Ecto neural progenitor cell (in vitro differentiated cells): ENCODE results near the gene OOSP1.
"Not testable (repeated sequence)": the region's sequence is repeated elsewhere in the genome, so short reads cannot be mapped to it uniquely, and the experiment has no call there.

Experiments used
- DNase-seq: peaks from one replicate; pipeline ENCODE4 v3.0.0-alpha.2; 2018; ENCODE audit warnings: low spot score

The OOSP1 gene

GRCh38 chr11:59960502-59961381, 22.5 kb downstream of the OOSP1 start:
- no peak for DNase-seq

DNA sequence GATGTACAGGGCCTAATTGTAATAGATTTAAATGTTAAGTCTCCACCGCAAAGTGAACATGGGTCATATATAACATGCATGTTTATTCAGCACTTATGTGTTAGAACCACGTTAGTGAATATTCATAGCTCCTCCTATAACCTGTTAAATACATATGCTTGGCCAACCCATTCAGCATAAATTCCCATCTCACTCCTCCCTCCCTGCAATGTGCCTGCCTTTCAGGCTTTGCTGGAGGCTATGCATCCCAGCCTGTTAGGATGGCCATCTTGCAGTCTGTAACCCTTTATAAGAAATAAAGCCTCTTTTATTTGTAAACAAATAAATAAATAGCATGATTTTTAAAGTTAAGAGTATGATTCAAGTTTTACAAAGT, 23.9 kb downstream of the OOSP1 start:
- DNase-seq: no peak

- DNase-seq: no peak
Observed at GRCh38 chr11:59963733-59964132, 25.5 kb downstream of the OOSP1 start, which contains the start of gene OOSP4A. TSS of gene OOSP4A (plus strand) at chr11:59964033. CDS start at chr11:59964033, 0 bp downstream.

GRCh38 chr11:59965424-59965823, 27.2 kb downstream of the OOSP1 start:
- no peak for DNase-seq

DNA sequence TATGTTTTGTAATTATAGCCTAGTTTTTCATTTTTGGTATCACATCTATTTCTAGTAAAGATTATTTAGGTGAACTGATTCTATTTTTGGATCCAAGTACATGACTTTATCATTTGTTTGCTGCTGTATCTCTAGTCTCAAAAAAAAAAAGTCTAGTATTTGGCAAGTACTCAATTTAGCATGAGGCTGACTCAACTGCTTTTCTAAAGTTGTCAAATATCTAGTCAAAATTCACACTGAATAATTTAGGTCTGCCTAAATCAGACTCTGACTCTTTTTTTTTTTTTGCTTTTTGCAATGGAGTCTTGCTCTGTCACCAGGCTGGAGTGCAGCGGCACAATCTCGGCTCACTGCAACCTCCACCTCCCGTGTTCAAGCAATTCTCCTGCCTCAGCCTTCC, 28.0 kb downstream of the OOSP1 start:
- no peak for DNase-seq

GRCh38 chr11:59967677-59968394, 29.6 kb downstream of the OOSP1 start:
- no peak for DNase-seq

- DNase-seq: no peak
Observed at GRCh38 chr11:59968395-59968783, 30.2 kb downstream of the OOSP1 start.

DNA sequence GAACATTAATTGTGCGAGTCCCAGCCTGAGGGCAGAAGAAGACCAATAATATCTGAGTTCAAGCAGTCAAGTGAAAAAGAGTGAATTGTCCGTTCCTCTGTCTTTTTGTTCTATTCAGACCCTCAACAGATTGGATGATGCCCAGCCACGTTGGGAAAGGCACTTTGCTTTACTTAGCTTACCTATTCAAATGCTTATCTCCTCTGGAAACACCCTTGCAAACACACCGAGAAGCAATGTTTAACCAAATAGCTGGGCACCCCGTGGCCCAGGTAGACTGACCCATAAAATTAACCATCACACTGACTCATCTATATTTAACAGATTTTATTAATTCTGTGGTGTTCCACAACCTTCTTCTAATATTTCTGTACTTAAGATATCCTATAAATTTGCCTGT, 34.9 kb downstream of the OOSP1 start:
- DNase-seq: no peak

GRCh38 chr11:59981106-59981770, 43.0 kb downstream of the OOSP1 start:
- no peak for DNase-seq

- not testable (repeated sequence) for DNase-seq
Observed at GRCh38 chr11:59982037-59982436, 43.8 kb downstream of the OOSP1 start.

DNA sequence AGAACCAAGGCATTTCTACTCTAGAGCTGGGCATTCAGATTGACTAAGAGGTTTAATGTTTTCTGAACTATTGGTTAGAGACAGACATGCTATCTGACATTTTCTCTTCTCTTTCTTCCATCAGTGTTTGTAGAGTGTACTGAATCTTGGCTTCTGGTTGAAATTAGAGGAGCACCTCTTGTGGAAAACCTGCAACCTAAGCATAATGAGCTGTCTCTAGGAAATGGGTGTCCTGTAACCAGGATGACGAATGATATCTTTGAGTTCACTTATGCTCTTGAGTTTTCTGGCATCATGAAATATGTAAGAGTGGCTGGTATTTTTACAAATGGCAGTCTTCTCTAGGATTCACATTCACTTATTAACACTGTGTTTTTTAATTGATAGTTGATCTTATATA, 45.0 kb downstream of the OOSP1 start:
- no peak for DNase-seq

DNA sequence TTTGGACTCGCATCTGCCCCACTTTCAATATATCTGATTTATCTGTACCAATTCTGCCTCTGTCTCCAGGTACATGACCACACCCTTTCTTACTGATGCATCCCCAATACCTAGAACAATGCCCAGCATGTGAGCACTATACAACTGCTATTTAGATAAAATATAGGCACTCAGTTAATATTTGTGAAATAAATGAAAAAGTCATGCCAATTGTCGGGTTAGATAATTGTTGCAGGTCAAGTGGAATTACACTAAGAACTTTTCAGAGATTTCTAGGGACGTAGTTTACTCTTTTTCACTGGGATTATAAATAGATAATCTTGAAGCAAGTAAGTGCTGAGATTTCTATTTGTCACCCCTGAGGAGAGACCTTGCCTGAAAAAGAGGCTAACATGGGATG, 46.1 kb downstream of the OOSP1 start:
- no peak for DNase-seq

DNA sequence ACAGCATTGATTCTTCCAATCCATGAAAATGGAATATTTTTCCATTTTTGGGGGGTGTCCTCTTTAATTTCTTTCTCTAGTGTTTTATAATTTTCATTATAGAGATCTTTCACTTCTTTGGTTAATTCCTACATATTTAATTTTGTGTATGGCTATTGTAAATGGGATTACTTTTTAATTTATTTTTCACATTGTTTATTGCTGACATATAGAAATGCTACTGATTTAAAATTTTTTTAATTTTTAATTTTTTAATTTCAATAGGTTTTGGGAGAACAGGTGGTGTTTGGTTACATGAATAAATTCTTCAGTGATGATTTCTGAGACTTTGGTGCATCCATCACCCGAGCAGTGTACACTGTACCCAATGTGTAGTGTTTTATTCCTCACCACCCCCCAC, 52.2 kb downstream of the OOSP1 start:
- no peak for DNase-seq

- no peak for DNase-seq
Observed at GRCh38 chr11:59992425-59992824, 54.2 kb downstream of the OOSP1 start.

DNA sequence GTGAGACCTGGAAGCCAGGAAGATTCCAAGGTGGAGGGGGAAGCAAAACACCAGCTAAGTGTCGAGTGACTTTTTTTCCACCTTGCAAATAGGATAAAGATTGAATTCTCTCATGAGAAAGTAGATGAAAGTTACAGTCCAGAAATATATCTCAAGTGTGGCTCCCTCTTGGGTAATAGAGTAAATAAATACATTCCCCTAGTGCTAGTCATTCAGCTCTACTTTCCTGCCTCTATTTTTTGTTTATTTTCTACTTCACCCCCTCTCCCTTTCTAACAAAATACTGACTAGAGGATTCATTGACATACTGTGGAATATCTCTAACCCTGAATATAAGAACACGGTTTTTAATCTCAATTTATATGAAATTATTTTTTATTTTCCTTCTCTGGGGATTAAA, 59.6 kb downstream of the OOSP1 start:
- DNase-seq: no peak

DNA sequence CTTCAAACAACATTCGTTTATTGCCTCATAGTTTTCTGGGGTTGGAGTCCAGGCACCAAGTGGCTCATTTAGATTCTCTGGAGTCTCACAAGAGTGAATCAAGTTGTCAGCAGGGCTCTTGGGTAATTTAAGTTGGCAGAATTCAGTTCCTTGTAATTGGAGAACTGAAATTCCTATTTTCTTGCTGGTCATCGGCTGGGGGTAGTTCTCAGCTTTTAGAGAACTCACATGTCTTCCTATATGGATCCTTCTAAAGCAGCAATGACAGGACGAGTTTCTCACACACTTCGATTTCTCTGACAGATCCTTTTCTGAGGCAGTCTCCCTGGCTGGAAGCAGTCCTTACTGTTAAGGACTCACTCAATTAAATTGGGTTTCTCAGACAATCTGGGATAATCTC, 61.5 kb downstream of the OOSP1 start:
- no peak for DNase-seq

DNA sequence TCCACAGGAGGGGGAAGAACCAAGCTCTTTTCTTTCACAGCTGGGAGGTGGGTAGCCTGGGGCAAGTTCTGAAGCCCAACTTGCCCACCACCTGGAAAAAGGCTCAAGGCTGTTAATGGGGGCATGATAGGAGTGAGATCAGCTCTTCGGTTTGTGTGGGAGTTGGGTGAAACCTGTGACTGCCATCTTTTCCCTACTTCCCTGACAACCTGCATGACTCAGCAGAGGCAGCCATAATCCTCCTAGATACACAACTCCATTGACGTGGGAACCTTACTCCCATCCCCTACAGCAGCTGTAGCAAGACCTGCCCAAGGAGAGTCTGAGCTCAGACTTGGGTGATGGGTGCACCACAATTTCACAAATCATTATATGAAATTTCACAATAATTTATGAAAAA, 65.5 kb downstream of the OOSP1 start:
- no peak for DNase-seq

- DNase-seq: no peak
Observed at GRCh38 chr11:60005360-60005759, 67.1 kb downstream of the OOSP1 start.
